ENCODE data around the gene IFIT1B.

DNA sequence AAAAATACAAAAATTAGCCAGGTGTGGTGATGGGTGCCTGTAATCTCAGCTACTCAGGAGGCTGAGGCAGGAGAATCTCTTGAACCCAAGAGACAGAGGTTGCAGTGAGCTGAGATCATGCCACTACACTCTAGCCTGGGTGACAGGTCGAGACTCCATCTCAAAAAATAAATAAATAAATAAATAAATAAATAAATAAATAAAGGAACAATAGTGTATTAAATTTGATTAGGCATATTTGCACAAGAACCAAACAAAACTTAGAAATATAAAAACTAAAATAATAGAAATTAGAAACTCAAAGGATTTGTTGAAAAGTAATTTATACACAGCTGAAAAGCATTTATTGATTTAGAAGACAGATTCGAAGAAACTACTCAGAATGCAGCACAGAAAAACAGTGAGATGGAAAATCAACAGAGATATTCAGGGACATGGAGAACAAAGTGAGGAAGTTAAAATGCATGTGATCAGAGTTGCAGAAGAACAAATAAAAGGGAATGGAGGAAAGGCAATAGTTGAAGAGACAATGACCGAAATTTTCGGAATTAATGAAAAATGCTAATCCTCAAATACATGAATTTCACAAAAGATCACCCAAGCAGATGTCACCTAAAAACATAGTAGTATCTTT is 32.4 kb upstream of the IFIT1B start:
- TF ChIP-seq, protein P1, sequence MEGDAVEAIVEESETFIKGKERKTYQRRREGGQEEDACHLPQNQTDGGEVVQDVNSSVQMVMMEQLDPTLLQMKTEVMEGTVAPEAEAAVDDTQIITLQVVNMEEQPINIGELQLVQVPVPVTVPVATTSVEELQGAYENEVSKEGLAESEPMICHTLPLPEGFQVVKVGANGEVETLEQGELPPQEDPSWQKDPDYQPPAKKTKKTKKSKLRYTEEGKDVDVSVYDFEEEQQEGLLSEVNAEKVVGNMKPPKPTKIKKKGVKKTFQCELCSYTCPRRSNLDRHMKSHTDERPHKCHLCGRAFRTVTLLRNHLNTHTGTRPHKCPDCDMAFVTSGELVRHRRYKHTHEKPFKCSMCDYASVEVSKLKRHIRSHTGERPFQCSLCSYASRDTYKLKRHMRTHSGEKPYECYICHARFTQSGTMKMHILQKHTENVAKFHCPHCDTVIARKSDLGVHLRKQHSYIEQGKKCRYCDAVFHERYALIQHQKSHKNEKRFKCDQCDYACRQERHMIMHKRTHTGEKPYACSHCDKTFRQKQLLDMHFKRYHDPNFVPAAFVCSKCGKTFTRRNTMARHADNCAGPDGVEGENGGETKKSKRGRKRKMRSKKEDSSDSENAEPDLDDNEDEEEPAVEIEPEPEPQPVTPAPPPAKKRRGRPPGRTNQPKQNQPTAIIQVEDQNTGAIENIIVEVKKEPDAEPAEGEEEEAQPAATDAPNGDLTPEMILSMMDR (IDR thresholded peaks at IDR 0.05 in 8 of 11, conservative IDR thresholded peaks at IDR 0.05 in 3 of 11), result no peak
- no peak for TF ChIP-seq POLR2AphosphoS5 (IDR thresholded peaks at IDR 0.05)
- no peak for TF ChIP-seq POLR2A (IDR thresholded peaks at IDR 0.05)

All from spleen (tissue), 7 donors.